ENCODE data around the gene DNAJB1. TPM values are rescaled to one million over a fixed set of nuclear protein-coding genes. Genes with fewer than 3 reads are reported as not detected.

DNAJB1 gene
- total and polyA plus RNA-seq, 2 of the 13 experiments (the other 11 are each of a cell fraction or from before 2014, with no cell fraction given), result 87.5 to 97.3 TPM

DNA sequence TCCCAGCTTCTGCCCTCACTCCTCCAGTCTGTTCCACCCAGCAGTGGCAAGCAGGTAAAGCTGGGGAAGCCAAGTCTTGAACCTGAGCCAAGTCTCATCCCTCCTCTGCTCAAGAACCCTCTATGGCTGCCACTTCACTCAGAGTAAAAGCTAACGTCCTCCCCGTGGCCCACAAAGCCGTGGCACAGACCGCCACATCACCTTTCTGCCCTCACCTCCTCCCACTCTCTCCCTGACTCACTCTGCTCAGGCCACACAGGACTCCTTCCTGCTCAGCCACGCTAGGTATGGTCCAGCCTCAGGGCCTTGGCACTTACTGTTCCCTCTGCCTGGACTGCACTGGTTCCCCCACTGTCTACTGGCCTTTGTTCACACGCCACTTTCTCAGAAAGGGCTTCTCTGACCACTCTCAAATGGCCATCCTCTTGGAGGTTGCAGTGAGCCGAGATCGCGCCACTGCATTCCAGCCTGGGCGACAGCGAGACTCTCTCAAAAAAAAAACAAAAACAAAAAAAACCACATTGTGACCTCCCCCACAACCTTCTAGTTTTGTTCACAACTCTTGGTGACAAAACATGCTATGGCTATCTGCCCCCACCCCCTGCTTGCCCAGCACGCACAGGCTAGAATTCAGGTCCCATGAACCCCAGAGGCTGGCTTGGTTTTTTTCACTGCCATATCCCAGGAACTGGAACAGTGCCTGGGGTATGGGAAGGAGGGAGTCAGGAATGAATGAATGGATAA, 37.9 kb upstream of the DNAJB1 start:
- Histone ChIP-seq H3K9ac (ENCODE audit: insufficient read depth, low read depth, low read length) (no peak overlapping the region), H3K4me3 (replicated peaks in 1 of 3; ENCODE audit: insufficient read depth in 1 of 3, low read depth in 2 of 3, low read length in 3 of 3) (no peak overlapping the region), H2AFZ (ENCODE audit: low read length) (no peak overlapping the region), H3K4me1 (ENCODE audit: insufficient read depth, low read length) (peaks cover 49% of the 10 kb centered on the region), H3K9me3 (ENCODE audit: low read length) (no peaks in the 10 kb centered on the region), H3K27ac (ENCODE audit: extremely low read length, insufficient read depth, low read length) (no peak overlapping the region), H4K20me1 (ENCODE audit: insufficient read depth, low read length) (no peaks in the 10 kb centered on the region; the same call in 1 of the 2 replicates), H3K36me3 (replicated peaks in 1 of 2; ENCODE audit: control insufficient read depth in 1 of 2, insufficient read depth in 2 of 2, low read length in 2 of 2) (peaks cover 3 to 4% of the 10 kb centered on the region in 2 experiments; a peak in 2 of 5 replicates), H3K27me3 (ENCODE audit: control insufficient read depth in 1 of 2, insufficient read depth in 2 of 2, low read length in 2 of 2) (no peaks in the 10 kb centered on the region), H3K79me2 (ENCODE audit: insufficient read depth, low read length) (peaks cover 51% of the 10 kb centered on the region), H3K4me2 (ENCODE audit: low read depth, low read length) (peak overlapping the region; percentile 70)
- DNase-seq (ENCODE audit: low spot score) (no peak), ATAC-seq (no peak), FAIRE-seq (no peak)
- CTCF ChIA-PET (ENCODE audit: low intra/inter-chr PET ratio, low total read pairs), result interaction anchor here (1.3 to 1.4 kb wide), 2 partner anchors 16 to 51 kb away, joined by 4 to 6 read pairs; partner anchors contain the start of gene NDUFB7
- POLR2A ChIA-PET, result interaction anchor here (1.1 to 2.6 kb wide), 3 partner anchors 36 to 38 kb away, joined by 3 to 17 read pairs (median 5); partner anchors contain the start of gene DNAJB1
- 93% methylated on average over 12 of the region's 12 CpGs for WGBS (ENCODE audit: low lambda C conversion rate)
- in situ Hi-C loops (cut with HindIII; ENCODE audit: extremely low pct_ligation_motif_present, low pct_unique_long_range_greater_than_20kb) (no loop called here), intact Hi-C loops (cut with micrococcal nuclease; ENCODE audit: unreplicated experiment) (no loop called here)
- TF ChIP-seq RBFOX2 (IDR thresholded peaks at IDR 0.05; ENCODE audit: low read depth, low read length), result no peak
- TF ChIP-seq, protein P1, sequence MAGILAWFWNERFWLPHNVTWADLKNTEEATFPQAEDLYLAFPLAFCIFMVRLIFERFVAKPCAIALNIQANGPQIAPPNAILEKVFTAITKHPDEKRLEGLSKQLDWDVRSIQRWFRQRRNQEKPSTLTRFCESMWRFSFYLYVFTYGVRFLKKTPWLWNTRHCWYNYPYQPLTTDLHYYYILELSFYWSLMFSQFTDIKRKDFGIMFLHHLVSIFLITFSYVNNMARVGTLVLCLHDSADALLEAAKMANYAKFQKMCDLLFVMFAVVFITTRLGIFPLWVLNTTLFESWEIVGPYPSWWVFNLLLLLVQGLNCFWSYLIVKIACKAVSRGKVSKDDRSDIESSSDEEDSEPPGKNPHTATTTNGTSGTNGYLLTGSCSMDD (CRISPR knock-in tag; IDR thresholded peaks at IDR 0.05), result no peak
- TF ChIP-seq ZFX (CRISPR knock-in tag; IDR thresholded peaks at IDR 0.05; ENCODE audit: low read depth), result 0 out of 2 replicates have a peak, but pooled peaks have one; percentile 2
- TF ChIP-seq ZNF652 (CRISPR knock-in tag; IDR thresholded peaks at IDR 0.05; ENCODE audit: borderline replicate concordance, low read depth), result no peak
- no peak for TF ChIP-seq NFIB (CRISPR knock-in tag; IDR thresholded peaks at IDR 0.05; ENCODE audit: borderline replicate concordance)
- no peak for TF ChIP-seq ZSCAN25 (CRISPR knock-in tag; IDR thresholded peaks at IDR 0.05)
- TF ChIP-seq, protein P2, sequence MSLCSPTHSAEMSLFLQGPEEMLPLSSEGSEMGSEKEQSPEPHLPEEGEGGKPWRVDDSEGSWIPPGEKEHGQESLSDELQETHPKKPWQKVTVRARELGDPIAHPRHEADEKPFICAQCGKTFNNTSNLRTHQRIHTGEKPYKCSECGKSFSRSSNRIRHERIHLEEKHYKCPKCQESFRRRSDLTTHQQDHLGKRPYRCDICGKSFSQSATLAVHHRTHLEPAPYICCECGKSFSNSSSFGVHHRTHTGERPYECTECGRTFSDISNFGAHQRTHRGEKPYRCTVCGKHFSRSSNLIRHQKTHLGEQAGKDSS (CRISPR knock-in tag; IDR thresholded peaks at IDR 0.05; ENCODE audit: borderline replicate concordance, low read depth), result no peak
- no peak for TF ChIP-seq PLRG1 (conservative IDR thresholded peaks at IDR 0.05)
- no peak for TF ChIP-seq ZNF746 (CRISPR knock-in tag; IDR thresholded peaks at IDR 0.05)
- TF ChIP-seq, protein P3, sequence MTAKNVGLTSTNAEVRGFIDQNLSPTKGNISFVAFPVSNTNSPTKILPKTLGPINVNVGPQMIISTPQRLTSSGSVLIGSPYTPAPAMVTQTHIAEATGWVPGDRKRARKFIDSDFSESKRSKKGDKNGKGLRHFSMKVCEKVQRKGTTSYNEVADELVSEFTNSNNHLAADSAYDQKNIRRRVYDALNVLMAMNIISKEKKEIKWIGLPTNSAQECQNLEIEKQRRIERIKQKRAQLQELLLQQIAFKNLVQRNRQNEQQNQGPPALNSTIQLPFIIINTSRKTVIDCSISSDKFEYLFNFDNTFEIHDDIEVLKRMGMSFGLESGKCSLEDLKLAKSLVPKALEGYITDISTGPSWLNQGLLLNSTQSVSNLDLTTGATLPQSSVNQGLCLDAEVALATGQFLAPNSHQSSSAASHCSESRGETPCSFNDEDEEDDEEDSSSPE (CRISPR knock-in tag; IDR thresholded peaks at IDR 0.05), result no peak
- TF ChIP-seq, protein P4, sequence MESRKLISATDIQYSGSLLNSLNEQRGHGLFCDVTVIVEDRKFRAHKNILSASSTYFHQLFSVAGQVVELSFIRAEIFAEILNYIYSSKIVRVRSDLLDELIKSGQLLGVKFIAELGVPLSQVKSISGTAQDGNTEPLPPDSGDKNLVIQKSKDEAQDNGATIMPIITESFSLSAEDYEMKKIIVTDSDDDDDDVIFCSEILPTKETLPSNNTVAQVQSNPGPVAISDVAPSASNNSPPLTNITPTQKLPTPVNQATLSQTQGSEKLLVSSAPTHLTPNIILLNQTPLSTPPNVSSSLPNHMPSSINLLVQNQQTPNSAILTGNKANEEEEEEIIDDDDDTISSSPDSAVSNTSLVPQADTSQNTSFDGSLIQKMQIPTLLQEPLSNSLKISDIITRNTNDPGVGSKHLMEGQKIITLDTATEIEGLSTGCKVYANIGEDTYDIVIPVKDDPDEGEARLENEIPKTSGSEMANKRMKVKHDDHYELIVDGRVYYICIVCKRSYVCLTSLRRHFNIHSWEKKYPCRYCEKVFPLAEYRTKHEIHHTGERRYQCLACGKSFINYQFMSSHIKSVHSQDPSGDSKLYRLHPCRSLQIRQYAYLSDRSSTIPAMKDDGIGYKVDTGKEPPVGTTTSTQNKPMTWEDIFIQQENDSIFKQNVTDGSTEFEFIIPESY (CRISPR knock-in tag; IDR thresholded peaks at IDR 0.05), result peak; percentile 84
- TF ChIP-seq ZNF720 (CRISPR knock-in tag; IDR thresholded peaks at IDR 0.05), result no peak
- TF ChIP-seq AGO1 (IDR thresholded peaks at IDR 0.05; ENCODE audit: low read depth, low read length, poor library complexity, severe bottlenecking), result no peak
- TF ChIP-seq, protein P5, sequence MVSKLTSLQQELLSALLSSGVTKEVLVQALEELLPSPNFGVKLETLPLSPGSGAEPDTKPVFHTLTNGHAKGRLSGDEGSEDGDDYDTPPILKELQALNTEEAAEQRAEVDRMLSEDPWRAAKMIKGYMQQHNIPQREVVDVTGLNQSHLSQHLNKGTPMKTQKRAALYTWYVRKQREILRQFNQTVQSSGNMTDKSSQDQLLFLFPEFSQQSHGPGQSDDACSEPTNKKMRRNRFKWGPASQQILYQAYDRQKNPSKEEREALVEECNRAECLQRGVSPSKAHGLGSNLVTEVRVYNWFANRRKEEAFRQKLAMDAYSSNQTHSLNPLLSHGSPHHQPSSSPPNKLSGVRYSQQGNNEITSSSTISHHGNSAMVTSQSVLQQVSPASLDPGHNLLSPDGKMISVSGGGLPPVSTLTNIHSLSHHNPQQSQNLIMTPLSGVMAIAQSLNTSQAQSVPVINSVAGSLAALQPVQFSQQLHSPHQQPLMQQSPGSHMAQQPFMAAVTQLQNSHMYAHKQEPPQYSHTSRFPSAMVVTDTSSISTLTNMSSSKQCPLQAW (CRISPR knock-in tag; IDR thresholded peaks at IDR 0.05), result no peak
- TF ChIP-seq ZNF768 (CRISPR knock-in tag; IDR thresholded peaks at IDR 0.05), result peak; percentile 26; the same call in 1 of the 2 replicates
- TF ChIP-seq ZNF614 (CRISPR knock-in tag; IDR thresholded peaks at IDR 0.05; ENCODE audit: borderline replicate concordance), result peak; percentile 1; the same call in 1 of the 2 replicates
- TF ChIP-seq ZNF496 (CRISPR knock-in tag; IDR thresholded peaks at IDR 0.05; ENCODE audit: insufficient replicate concordance), result no peak
- BruUV-seq (replicated peaks), result no TSS peak
